ENCODE results near the gene NEU1.
"Not testable (repeated sequence)": the region's sequence is repeated elsewhere in the genome, so short reads cannot be mapped to it uniquely, and the experiment has no call there.

NEU1 gene

DNA sequence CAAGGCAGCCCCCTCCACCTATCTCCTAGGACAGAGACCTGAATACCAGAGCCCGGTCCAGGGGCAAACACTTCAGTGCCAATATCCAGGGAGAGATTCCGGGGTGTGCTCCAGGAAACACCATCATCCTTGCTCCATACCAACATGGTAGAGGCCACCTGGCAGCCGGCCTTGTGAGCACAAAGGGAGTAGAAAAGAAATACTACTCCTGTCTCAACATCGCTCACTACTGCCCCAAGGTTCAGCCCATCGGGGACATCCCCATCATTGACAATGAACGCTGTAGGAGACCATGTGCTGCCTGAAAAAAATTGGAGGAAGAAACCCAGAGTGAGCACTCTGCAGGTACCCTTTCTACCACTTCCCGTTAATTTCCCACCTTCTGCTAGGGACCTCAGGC lies 1.5 kb downstream of the NEU1 start:
- H3K4me3 ChIP-seq (ENCODE audit: low read length): no peak overlapping the region
- no peak for DNase-seq (ENCODE audit: low read depth)
- TF ChIP-seq, protein P1, sequence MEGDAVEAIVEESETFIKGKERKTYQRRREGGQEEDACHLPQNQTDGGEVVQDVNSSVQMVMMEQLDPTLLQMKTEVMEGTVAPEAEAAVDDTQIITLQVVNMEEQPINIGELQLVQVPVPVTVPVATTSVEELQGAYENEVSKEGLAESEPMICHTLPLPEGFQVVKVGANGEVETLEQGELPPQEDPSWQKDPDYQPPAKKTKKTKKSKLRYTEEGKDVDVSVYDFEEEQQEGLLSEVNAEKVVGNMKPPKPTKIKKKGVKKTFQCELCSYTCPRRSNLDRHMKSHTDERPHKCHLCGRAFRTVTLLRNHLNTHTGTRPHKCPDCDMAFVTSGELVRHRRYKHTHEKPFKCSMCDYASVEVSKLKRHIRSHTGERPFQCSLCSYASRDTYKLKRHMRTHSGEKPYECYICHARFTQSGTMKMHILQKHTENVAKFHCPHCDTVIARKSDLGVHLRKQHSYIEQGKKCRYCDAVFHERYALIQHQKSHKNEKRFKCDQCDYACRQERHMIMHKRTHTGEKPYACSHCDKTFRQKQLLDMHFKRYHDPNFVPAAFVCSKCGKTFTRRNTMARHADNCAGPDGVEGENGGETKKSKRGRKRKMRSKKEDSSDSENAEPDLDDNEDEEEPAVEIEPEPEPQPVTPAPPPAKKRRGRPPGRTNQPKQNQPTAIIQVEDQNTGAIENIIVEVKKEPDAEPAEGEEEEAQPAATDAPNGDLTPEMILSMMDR (conservative IDR thresholded peaks at IDR 0.05; ENCODE audit: low read depth, low read length): no peak

- no peak overlapping the region for H3K4me3 ChIP-seq (ENCODE audit: low read length)
- TF ChIP-seq, protein P1 (conservative IDR thresholded peaks at IDR 0.05; ENCODE audit: low read depth, low read length): no peak
- DNase-seq (ENCODE audit: low read depth): no peak
Measured at GRCh38 chr6:31860349-31860748, 2.3 kb downstream of the NEU1 start.

GRCh38 chr6:31859923-31860322 lies 2.7 kb downstream of the NEU1 start:
- no peak for DNase-seq (ENCODE audit: low read depth)
- H3K4me3 ChIP-seq (ENCODE audit: low read length): no peak overlapping the region
- TF ChIP-seq, protein P1 (conservative IDR thresholded peaks at IDR 0.05; ENCODE audit: low read depth, low read length): no peak

GRCh38 chr6:31858707-31859106 lies 3.9 kb downstream of the NEU1 start:
- TF ChIP-seq, protein P1 (conservative IDR thresholded peaks at IDR 0.05; ENCODE audit: low read depth, low read length): no peak
- no peak for DNase-seq (ENCODE audit: low read depth)
- no peak overlapping the region for H3K4me3 ChIP-seq (ENCODE audit: low read length)

DNA sequence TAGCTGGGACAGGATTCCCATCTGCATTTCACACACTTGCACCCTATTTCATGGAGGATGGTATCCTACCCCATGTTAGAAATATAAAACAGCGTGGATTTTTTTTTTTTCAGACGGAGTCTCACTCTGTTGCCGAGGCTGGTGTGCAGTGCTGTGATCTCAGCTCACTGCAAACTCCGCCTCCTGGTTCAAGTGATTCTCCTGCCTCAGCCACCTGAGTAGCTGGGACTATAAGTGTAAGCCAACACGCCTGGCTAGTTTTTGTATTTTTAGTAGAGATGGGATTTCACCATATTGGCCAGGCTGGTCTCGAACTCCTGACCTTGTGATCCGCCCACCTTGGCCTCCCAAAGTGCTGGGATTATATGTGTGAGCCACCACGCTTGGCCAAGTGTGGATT lies 4.8 kb downstream of the NEU1 start:
- DNase-seq (ENCODE audit: low read depth): not testable (repeated sequence)

GRCh38 chr6:31851980-31852718 lies 10.5 kb downstream of the NEU1 start:
- not testable (repeated sequence) for H3K4me3 ChIP-seq (ENCODE audit: low read length); DNase-seq (ENCODE audit: low read depth)

More for the DNA sequence above, 4.8 kb downstream of the NEU1 start:
- not testable (repeated sequence) for H3K4me3 ChIP-seq (ENCODE audit: low read length)

GRCh38 chr6:31851485-31851832 lies 11.2 kb downstream of the NEU1 start:
- H3K4me3 ChIP-seq (ENCODE audit: low read length): no peak overlapping the region
- TF ChIP-seq, protein P1 (conservative IDR thresholded peaks at IDR 0.05; ENCODE audit: low read depth, low read length): no peak
- DNase-seq (ENCODE audit: low read depth): no peak

DNA sequence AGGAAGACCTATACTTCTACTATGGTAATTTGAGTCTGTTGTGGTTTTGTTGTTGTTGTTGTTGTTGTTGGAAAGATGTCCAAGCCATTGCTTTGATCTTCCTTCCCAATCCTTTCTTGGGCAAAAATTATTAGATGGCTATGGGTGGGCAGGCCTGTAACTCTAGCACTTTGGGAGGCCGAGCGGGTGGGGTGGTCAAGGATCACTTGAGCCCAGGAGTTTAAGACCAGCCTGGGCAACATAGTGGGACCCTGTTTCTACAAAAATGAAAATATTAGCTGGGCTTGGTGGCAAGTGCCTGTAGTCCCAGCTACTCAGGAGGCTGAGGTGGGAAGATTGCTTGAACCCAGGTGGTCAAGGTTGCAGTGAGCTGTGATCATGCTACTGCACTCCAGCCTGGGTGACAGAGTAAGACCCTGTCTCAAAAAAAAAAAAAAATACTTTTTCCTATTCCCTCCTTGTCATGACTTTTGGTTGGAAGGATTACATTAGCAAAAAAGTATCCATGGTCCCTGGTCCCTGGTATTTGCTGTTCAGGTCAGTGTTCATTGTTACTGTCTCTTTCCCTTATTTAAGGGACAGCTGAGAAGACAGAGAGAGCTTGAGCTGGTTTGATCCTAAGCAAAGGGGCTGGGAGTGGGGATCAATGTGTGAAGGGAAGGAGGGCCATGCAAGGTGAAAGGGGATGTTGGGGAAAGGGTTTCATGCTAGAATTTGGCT lies 11.7 kb downstream of the NEU1 start:
- no peak overlapping the region for H3K4me3 ChIP-seq (ENCODE audit: low read length)
- TF ChIP-seq, protein P1 (conservative IDR thresholded peaks at IDR 0.05; ENCODE audit: low read depth, low read length): no peak
- DNase-seq (ENCODE audit: low read depth): no peak
